Astrocyte of the cerebellum (primary cell): ENCODE results near the gene RNU5B-1.

Source experiments
- DNase-seq: peaks from one replicate; pipeline ENCODE4 v3.0.0-alpha.2; 2011; ENCODE audit warnings: low read depth
- H3K4me3 ChIP-seq: 2 replicates; pipeline ENCODE4 v1.5.1; 2011; ENCODE audit warnings: mild to moderate bottlenecking, low read depth, low read length, moderate library complexity
- in situ Hi-C: cut with HindIII; loops from 2 replicates; pipeline ENCODE4 v1.10.0; 2017; ENCODE audit warnings: low sequenced_read_pairs
- TF ChIP-seq, protein P1 (sequence below): IDR thresholded peaks from 2 replicates; pipeline ENCODE4 v1.5.1; 2012; ENCODE audit warnings: low read length, low read depth, moderate library complexity, mild to moderate bottlenecking; ENCODE audit errors: missing control alignments

RNU5B-1 gene

DNA sequence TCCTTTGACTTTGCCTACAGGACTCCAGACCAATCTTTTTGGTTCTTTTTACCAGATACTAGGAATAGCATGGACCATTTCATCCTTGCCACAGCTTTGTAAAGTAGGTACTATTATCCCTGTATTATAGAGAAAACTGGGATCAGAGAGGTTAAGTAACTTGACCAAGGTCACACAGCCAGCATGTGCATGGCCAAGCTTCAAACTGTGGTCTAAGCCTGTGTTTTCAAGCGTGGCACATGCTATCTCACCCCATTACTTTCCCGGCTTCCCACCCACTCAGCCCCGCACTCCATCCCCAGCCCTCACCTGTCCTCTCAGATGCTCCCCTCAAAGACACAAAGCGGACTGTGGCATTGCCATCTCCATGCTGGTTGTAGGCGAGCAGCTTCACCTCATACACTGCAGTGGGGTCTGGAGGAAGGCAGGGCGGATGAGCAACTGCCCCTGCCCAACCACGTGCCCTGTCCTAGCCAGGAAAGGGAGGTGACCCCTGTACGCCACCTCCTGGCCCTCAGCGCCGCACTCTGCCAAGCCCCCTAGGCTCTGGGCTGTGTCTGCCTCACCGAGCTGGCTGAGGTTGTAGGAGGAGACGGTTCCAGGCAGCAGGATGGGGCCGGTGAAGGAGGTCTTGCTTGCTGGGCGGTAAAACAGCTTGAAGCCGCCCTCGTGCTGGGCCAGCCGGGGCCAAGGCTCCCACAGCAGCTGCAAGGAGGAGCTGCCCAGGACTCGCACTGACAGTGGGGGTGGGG lies 25.7 kb downstream of the RNU5B-1 start:
- TF ChIP-seq, protein P1, sequence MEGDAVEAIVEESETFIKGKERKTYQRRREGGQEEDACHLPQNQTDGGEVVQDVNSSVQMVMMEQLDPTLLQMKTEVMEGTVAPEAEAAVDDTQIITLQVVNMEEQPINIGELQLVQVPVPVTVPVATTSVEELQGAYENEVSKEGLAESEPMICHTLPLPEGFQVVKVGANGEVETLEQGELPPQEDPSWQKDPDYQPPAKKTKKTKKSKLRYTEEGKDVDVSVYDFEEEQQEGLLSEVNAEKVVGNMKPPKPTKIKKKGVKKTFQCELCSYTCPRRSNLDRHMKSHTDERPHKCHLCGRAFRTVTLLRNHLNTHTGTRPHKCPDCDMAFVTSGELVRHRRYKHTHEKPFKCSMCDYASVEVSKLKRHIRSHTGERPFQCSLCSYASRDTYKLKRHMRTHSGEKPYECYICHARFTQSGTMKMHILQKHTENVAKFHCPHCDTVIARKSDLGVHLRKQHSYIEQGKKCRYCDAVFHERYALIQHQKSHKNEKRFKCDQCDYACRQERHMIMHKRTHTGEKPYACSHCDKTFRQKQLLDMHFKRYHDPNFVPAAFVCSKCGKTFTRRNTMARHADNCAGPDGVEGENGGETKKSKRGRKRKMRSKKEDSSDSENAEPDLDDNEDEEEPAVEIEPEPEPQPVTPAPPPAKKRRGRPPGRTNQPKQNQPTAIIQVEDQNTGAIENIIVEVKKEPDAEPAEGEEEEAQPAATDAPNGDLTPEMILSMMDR, result no peak
- no peak overlapping the region for H3K4me3 ChIP-seq
- no peak for DNase-seq
- in situ Hi-C loops, result loop anchor here (10.0 kb wide), 1 partner anchor 45 kb away; the partner anchor contains the start of gene IGDCC3

DNA sequence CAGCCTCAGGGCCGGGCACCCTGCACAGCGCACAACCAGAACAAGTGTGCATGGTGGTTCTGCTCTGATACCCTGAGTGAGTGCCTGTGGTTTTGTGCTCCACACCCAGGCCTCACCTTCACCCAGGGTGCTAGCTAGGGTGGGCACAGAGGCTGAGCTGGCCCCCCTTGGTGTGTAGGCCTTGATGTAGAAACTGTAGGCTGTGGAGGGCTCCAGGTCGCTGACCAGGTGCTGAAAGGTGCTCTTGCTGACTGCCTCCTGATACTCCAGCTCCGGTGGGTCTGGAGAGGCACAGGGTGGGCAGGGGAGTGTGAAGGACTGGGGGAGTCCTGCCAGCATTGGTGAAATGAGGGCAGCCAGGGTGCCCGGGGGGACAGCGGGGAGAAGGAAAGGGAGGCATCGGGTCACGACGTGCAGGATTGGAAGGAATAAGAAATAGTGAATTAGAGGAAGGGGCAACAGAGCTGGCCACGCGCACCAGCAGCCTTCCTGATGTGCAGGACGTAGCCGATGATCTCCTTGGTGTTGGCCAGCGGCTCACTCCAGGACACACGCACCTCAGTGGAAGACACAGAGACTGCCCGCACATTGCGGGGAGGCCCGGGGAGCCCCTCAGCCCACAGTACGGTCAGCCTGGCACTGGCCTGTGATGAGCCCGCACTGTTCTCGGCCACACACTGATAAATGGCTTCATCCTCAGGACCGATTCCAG lies 26.6 kb downstream of the RNU5B-1 start:
- TF ChIP-seq, protein P1, result no peak
- no peak overlapping the region for H3K4me3 ChIP-seq
- in situ Hi-C loops, result no loop called here
- DNase-seq, result no peak

DNA sequence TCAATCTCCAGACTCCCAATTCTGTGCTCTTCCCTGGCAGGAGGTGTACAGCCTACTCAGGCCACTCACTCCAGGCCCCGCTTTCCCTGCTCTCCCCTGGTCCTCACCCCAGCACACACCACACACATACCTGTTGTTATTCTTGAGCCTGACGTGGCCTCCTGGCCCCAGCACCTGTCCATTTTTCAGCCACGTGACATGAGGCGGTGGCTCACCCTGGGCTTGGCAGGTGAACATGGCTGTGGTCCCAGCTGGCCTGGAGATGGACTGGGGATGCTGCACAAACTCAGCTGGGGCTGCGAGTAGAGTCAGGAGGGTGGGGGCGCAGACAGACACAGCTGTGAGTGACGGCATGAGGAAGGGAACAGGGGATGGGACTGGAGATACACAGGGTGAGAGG lies 27.3 kb downstream of the RNU5B-1 start:
- in situ Hi-C loops, result no loop called here
- DNase-seq, result no peak
- TF ChIP-seq, protein P1, result no peak
- no peak overlapping the region for H3K4me3 ChIP-seq

DNA sequence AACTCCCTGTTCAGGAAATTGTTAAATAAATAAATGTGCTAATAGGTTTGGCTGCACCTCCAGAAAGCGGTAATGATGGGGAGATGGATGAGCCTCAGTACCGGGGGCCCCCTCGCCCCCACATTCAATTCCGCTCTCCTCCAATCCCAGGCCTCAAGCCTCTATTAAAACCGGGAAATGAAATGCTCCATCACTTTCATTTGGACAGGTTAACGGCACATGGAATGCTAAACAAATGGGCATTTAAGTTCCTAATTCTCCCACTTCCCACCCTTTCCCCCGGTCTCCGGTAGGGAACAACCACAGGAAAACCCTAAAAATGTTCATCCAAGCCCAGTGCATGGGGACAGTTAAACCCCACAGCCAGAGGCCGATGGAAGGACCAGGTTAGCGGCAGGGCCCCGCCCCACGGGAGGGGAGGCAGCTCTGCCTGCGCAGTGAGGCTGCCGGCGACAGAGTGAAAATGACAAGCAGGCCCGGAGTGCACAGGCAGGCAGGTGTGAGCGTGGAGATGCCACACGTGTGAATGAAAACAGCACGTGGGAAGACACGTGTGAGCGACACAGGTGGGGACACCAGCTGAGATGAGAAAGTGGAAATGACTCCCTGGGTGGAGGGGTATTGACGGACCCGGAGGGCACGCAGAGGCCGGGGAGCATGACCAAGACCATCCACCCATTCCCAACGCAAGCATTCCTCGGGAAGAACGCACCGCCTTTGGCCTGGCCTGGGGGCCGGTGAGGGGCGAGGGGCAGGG lies 28.1 kb downstream of the RNU5B-1 start:
- DNase-seq, result no peak
- TF ChIP-seq, protein P1, result no peak
- H3K4me3 ChIP-seq, result no peak overlapping the region
- in situ Hi-C loops, result no loop called here

DNA sequence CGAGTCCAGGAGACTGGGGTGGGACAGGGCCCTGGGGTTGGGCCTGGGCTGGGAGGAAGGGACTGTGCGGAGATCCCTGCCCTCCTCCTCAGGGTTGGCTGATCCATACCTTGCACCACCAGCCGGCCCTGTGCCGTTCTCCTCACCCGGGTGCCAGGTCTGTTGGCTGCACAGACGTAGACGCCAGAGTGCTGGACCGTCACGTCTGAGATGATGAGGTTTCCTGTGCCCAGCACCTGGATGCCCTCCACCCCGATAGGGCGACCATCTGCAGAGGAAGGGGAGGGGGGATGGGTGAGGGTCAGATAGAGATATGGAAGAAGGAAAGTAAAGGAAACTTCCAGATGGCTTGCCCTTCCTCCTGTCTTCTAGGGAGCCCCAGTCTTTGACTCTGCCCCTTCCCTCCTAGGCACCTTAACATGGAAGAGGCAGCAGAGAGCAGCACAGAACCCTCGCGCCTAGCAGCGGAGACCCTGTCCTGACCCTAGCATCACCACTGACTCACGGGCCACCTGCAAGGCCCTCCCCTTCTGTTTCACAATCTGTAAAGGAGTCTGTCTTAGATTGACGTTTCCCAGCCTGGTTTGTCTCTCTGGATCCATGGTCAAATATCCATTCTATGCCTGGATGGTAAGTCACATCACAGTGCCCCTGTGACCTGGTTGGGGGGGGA lies 28.8 kb downstream of the RNU5B-1 start:
- in situ Hi-C loops, result no loop called here
- H3K4me3 ChIP-seq, result no peak overlapping the region
- TF ChIP-seq, protein P1, result no peak
- DNase-seq, result no peak

DNA sequence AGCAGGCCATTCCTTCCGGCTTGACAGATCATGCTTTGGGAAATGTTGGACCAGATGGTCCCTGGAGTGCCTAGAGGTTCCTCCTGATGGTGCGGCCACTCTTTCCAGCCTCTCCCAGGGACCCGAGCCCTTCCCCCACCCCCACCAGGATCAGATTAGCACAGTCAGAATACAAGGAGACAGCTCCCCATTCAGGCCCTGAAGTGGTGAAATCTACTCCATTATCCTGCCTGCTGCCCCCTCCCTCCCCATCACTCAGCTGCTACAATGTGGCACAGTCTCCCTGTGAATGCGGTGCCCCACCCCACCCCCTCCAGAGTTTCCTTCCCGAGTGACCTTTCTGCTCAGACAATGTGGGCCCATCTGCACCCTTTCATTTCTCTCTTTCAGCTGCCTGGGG lies 29.4 kb downstream of the RNU5B-1 start:
- in situ Hi-C loops, result no loop called here
- DNase-seq, result no peak
- no peak overlapping the region for H3K4me3 ChIP-seq
- TF ChIP-seq, protein P1, result no peak
